HG03196 (cell line): ENCODE data around the gene POLR2J3.
"Not testable (repeated sequence)": the region's sequence is repeated elsewhere in the genome, so short reads cannot be mapped to it uniquely, and the experiment has no call there.

Experiments
- ATAC-seq: cut with Tn5 transposase; IDR thresholded peaks from one replicate; pipeline ENCODE4 v1.9.1; 2021; ENCODE audit not compliant: unreplicated experiment

Gene POLR2J3

DNA sequence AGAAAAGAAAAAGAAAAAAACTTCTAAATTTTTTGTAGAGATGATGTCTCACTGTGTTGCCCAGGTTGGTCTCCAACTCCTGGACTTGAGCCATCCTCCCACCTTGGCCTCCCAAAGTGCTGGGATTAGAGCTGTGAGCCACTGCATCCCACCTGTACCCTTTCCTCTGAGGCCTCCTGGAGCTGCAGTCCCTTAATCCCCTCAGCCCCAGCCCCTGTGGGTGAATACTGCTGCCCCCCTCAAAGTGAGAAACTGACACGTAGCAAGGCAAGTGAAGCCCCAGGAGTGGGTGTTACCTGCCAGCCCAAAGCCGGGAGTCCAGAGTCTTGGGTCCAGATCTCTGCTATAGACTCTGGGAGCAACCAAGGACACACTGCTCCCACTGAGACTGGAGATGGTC, 47.6 kb downstream of the POLR2J3 start:
- not testable (repeated sequence) for ATAC-seq

DNA sequence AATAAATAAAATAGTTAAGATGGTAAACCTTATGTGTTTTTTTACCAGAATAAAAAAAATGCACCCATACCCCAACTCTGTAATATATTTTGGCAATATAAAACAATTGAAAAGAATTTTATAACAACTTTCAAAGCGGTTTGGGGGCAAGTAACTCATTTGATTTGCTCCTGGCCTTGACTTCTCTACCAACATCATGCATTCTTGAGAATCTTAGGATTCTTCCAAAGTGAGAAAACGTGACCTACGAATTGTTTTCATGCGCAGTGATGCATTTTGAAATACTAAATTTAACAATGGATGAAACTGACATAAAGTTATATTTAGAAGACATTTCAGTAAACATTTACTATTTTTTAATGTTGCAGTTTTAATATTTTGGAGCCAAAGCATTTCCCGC, 51.6 kb downstream of the POLR2J3 start:
- not testable (repeated sequence) for ATAC-seq

DNA sequence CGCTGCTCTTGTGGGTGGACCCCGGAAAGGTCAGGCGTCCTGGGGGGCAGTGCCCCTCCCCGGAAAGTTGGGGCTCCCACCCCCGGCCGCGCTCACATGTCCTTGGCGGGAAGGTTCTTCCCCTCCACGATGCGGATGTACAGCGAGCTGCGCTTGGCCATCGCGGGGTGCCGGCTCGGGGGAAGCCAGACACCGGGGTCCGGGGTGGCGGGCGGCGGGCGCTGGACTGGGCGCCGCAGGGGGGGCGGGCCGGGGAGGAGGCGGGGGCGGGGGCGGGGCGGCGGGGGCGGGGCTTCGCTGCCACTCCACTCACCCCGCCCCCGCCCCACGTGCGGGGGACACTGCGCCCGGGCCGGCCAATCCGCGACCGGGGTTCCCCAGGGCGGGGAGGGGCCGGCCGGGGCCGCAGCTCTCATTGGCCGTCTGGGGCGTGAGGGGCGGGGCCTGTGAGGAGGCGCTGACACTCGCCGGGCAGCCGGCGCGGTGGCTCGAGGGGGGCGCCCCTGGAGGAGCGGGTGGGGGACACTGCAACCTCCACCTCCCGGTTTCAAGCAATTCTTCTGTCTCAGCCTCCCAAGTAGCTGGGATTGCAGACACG, 54.7 kb downstream of the POLR2J3 start, which contains the start of gene RASA4B:
RASA4B (minus strand) TSS at position 228 of the 598 bp plus-strand sequence; CDS start at position 161, 67 bp downstream.
- peak; percentile 60 for ATAC-seq
